Brain (organoid and tissue), 1 donor: ENCODE data around the gene HEATR5B. TPM values are rescaled to one million over a fixed set of nuclear protein-coding genes. Genes with fewer than 3 reads are reported as not detected.

Experiments used
- polyA plus RNA-seq: library from polyadenylated mRNA; stranded (reverse); fragments of 350-450 nt; fragmentation: Illumina TruSeq; extraction: RNeasy Lipid Tissue Mini Kit (QIAGEN cat#74804); gene quantifications from one replicate; pipeline ENCODE4 v1.2.3, GENCODE V29; 2015; ENCODE audit warnings: low read depth, low replicate concordance; ENCODE audit not compliant: insufficient read depth

HEATR5B gene
- polyA plus RNA-seq, 1 donor from 2014 or later = 12.5 TPM

Other genes with a start within 250 kb of the HEATR5B start
- gene STRN, start 117.8 kb downstream of the HEATR5B start, polyA plus RNA-seq = 7.7 TPM
- 5.4 TPM for gene GPATCH11, start 146 bp upstream of the HEATR5B start, polyA plus RNA-seq
- gene EIF2AK2, start 72.6 kb upstream of the HEATR5B start, polyA plus RNA-seq = 10.0 TPM
- not detected for gene SULT6B1, start 104.3 kb upstream of the HEATR5B start, polyA plus RNA-seq
- 20.4 TPM for gene CEBPZOS, start 112.1 kb upstream of the HEATR5B start, polyA plus RNA-seq
- 7.1 TPM for gene CEBPZ, start 147.2 kb upstream of the HEATR5B start, polyA plus RNA-seq
- gene NDUFAF7, start 147.3 kb upstream of the HEATR5B start, polyA plus RNA-seq = 5.9 TPM
- gene PRKD3, start 240.5 kb upstream of the HEATR5B start, polyA plus RNA-seq = 10.8 TPM